GM18505 (cell line): ENCODE results near the gene TTC12.

Experiments
- ATAC-seq: cut with Tn5 transposase; IDR thresholded peaks from one replicate; pipeline ENCODE4 v1.9.1; 2021; ENCODE audit not compliant: unreplicated experiment
- POLR2A ChIP-seq: IDR thresholded peaks from 4 replicates; pipeline ENCODE4 v1.6.1; 2011; ENCODE audit warnings: borderline replicate concordance; ENCODE audit not compliant: insufficient read depth, insufficient read length; ENCODE audit errors: extremely low read depth

TTC12 gene, protein sequence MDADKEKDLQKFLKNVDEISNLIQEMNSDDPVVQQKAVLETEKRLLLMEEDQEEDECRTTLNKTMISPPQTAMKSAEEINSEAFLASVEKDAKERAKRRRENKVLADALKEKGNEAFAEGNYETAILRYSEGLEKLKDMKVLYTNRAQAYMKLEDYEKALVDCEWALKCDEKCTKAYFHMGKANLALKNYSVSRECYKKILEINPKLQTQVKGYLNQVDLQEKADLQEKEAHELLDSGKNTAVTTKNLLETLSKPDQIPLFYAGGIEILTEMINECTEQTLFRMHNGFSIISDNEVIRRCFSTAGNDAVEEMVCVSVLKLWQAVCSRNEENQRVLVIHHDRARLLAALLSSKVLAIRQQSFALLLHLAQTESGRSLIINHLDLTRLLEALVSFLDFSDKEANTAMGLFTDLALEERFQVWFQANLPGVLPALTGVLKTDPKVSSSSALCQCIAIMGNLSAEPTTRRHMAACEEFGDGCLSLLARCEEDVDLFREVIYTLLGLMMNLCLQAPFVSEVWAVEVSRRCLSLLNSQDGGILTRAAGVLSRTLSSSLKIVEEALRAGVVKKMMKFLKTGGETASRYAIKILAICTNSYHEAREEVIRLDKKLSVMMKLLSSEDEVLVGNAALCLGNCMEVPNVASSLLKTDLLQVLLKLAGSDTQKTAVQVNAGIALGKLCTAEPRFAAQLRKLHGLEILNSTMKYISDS

DNA sequence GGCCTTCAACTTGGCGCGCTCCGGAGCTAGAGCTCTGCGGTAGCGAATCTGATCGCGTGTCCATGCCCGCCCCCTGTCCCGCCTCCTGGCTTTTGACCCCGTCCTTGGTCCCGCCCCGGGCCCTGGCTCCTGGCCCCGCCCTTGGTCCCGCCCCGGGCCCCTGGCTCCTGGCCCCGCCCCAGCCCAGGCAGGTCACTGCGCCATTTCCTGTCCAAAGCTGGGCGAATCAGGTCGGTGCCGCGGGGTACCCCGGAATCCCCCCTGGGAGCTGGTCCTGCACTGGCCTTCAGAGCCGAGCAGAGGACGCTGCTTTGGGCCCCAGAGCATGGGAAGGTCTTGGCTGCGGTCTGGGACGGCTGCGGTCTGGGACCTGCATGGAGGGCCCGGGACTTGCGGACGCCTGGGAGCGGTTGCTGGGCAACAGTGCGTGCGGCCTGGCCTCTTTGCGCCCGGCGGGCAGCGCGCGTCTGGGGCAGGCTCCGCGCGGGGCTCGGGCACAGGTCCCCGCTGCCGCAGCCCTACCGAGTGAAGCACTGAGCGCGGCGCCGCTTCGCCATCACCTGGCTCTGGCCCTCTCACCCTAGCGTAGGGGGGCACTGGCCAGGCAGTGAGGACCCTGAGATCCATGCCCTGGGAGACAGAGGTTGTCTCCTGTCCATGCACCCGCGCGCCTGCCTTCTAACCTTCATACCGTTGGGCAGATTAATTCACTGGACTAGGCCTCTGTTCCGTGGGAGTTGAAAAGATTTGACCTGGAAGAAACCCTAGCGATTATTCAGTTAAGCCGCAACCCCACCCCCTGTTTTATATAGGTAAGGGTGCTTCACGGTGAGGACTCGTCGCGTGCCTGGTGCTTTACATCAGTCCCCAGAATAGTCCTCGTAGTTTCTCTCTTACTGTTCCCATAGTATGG lies at the start of gene TTC12:
TSS of gene TTC12 (plus strand) at position 195 of the 913 bp plus-strand sequence. CDS start 1,675 bp downstream, outside the sequence.
- TF ChIP-seq POLR2A = peak; percentile 75
- ATAC-seq = peak; percentile 98

DNA sequence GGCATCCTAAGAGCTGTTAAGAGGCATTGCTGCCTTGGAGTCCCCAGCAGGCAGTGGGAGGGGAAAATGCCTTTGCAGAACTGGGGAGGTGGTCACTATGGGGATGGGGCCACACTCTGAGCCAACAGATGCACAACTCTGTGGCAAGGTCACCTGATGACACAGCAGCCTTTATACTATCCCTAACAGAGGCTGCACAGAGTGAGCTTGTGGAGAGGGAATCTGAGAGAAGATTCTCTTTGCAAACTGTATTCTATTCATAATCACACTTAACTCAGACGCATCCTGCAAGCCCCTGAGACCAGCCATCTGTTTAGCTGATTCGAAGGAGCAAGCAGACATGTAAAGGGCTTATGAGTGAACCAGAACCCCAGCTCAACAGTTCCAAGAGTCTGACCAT lies 49.0 kb upstream of the TTC12 start:
- no peak for TF ChIP-seq POLR2A
- ATAC-seq = no peak

DNA sequence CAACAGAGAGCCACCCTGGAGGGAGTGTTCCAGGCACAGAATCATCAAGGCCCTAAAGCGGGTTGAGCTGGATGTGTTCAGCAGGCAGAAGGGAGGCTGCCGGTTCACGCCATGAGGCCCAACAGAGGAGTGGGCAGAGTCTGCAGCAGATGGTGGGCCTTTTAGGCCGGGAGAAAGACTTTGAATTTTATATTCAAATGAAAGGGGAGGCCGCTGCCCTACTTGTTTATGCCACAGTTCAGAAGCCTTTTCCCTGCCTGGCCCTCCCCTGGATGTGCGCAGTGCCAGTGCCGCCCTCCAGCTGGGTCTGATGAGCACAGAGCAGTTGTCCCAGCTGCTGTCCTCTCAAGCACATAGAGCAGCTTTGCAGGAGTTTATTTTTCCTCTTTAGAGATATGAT lies 46.9 kb upstream of the TTC12 start:
- no peak for TF ChIP-seq POLR2A
- no peak for ATAC-seq

DNA sequence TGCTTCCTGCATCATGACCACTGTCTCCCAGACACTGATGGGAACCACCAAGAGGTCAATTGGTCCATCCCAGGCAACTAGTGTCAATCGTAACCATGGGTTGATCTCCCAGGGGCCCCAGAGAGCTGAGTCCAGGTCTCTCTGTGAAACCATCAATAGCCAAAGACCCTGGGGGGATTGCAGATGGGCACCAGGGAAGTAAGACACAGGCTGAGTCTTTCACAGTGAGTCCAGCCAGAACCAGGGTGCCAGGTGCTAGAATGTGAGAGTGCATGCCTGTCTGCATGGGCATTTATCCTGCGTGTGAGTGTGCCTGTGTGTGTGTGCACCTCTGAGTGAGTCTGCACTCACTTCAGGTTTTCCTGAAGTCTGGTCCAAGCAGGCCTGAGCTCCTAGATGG lies 45.3 kb upstream of the TTC12 start:
- no peak for TF ChIP-seq POLR2A
- ATAC-seq = no peak

DNA sequence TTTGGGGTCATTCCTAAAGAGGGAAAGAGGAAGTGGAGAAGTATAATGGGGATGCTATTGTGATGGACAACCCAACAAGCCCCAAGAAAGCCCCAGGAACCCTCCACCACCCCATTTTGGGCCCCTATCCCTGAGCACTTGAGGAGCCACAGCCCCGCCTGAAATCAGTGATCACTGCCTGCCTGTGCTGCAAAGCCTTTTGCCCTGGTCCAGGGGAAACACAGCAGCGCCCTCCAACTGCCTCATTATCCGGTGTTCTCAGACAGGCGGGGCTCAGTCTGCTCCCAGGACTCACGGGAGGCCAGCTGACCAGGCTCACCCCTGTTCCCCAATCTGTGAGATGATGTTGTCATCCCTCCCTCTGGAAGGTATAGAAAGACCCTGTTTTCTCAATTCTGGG lies 44.7 kb upstream of the TTC12 start:
- no peak for TF ChIP-seq POLR2A
- no peak for ATAC-seq

DNA sequence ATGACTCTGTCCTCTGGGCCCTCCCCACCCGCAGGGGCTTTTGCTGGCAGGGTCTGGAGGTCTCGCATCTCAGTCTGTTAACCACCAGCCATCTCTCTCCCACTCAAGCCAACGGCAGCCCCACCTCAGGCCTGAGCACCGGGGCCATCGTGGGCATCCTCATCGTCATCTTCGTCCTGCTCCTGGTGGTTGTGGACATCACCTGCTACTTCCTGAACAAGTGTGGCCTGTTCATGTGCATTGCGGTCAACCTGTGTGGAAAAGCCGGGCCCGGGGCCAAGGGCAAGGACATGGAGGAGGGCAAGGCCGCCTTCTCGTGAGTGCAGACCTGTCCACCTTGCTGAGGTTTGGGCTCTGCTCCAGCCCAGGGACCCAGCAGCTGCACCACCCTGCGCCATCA lies 44.3 kb upstream of the TTC12 start:
- TF ChIP-seq POLR2A = no peak
- no peak for ATAC-seq

DNA sequence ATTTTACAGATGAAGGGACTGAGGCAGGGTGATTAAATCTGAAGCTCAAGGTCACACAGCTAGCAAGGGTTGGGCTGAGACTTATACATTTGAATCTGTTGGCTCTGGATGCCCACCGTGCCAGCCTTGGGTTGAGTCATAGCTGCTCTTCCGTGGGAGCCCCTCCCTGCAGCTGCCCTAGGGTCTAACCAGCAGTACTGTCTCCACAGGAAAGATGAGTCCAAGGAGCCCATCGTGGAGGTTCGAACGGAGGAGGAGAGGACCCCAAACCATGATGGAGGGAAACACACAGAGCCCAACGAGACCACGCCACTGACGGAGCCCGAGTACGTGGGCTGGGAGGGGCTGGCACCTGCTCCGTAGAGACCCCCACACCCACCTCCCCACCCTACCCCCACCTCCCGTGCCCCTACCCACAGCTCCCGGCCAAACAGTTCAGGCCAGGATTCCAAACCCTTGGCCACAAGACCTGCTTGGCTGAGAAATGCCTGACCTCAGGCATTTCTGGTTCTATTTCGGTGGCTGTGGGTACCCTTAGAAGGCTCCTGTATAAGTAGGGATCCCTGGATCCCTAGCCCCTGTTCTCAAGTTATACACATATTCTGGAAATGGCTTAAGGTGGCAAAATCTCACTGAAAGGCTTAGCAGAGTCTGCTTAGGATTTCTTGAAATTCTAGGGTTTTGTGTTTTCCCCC lies 42.7 kb upstream of the TTC12 start:
- no peak for TF ChIP-seq POLR2A
- ATAC-seq = no peak

DNA sequence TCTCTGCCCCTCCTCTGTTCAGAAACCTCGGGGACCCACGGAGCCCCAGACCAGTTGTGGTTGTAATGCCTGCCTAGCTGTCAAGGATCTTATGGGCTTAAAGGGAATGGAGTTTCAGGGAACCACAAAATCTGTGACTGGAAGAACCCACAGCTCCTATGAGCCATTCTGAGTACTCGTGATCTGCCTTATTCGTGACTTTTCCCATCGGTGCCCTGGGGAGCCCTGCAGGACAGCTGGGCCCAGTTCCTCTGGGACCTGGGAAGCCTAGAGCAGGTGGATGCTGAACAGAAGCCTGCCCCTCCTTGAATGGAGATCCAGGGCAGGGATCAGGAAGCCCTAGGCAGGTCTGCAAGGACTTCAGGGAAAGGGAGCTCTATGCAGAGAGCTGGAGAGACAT lies 42.1 kb upstream of the TTC12 start:
- ATAC-seq = no peak
- TF ChIP-seq POLR2A = no peak

DNA sequence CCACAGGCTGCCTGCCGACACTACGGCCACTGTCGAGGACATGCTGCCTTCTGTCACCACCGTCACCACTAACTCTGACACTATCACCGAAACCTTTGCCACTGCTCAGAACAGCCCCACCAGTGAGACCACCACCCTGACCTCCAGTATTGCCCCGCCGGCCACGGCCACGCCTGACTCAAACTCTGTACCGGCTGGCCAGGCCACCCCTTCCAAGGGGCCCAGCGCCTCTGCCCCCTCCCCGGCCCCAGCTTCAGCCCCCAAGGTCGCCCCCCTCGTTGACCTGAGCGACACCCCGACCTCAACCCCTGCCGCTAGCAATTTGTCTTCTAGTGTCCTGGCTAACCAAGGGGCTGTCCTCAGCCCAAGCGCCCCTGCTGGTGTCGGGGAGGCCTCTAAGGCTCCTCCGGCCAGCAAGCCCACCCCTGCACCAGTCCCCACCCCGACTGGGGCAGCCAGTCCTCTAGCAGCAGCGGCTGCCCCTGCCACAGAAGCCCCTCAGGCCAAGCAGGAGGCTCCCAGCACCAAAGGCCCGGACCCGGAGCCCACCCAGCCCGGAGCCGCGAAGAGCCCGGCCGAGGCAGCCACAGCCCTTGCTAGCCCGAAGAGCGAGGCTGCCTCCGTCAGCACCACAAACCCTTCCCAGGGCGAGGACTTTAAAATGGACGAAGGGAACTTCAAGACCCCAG lies 41.3 kb upstream of the TTC12 start:
- ATAC-seq = no peak
- no peak for TF ChIP-seq POLR2A

DNA sequence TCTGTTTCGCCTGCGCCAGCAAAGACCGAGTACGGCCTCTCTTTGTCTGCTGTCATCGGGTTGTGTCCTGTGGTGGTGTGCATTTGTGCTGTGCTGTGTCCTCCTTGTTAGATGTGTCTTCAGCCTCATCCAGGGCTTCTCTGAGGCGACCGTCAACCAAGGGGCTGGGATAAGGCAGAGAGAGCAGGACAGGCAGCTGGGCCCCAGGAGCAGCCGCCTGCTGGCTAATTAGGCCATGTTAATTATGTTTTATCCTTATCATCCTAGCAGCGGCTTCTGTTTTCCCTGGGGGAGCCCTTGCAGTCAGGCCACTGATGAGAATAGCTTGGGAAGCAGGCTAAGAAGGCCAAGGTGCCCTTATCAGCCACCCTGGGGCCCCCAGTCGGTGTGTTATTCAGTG lies 40.7 kb upstream of the TTC12 start:
- no peak for ATAC-seq
- no peak for TF ChIP-seq POLR2A

DNA sequence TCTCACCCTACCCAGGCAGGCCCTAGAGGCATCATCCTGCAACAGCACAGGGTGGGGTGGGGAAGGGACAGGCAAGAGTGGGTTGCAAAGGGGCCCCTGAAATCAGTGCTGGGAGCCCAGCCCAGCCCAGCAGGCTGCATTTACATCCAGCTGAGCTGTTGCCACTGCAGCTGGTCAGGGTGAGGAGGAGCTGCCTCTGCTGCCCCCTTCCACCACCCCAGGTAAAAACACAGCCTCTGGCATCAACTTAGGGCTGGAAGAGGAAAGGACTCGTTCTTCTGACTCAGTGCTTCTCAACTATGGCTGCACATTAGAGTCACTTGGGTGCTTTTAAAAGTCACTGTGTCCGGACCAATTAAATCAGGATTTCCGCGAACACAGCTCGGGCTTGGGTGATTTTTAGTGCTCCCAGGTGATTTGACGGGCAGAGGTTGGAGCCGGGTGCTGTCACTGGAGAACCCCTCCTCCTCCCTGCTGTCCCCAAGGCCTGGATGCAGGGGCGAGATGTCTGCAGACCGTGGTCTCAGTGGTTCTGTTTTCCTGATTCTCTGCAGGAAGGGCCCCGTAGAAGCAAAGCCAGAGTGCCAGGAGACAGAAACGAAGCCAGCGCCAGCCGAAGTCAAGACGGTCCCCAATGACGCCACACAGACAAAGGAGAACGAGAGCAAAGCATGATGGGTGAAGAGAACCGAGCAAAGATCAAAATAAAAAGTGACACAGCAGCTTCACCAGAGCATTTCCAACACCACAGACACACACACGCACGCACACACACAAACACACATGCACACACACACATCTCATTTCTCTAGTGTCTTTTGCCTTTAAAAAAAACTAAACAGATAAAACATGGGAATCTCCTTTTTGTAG lies 39.4 kb upstream of the TTC12 start:
- TF ChIP-seq POLR2A = no peak
- no peak for ATAC-seq
